Tibial artery (tissue), 4 donors: ENCODE data around the gene UNC119.

Source experiments
- DNase-seq, 2 donors: peaks; one replicate each; pipeline ENCODE4 v3.0.0-alpha.2; 2019
- H3K27ac ChIP-seq, 2 donors: fragments of 200-600 bp; sonication (generic) in 1 of 2; 1 replicate in 1 of 2; 2 replicates in 1 of 2; pipeline ENCODE4 v1.5.1; 2018 to 2019; ENCODE audit warnings: mild to moderate bottlenecking in 1 of 2
- H3K27me3 ChIP-seq, 2 donors: fragments of 200-600 bp; sonication (generic) in 1 of 2; one replicate each; pipeline versions ENCODE4 v1.5.1 to v1.6.0; 2016 to 2019
- H3K36me3 ChIP-seq, 3 donors: fragments of 200-600 bp; sonication (generic) in 2 of 3; one replicate each; pipeline ENCODE4 v1.5.1; 2016 to 2019; ENCODE audit warnings: mild to moderate bottlenecking in 2 of 3
- H3K4me1 ChIP-seq, 4 donors: fragments of 200-600 bp; sonication (generic) in 2 of 4; 1 replicate in 3 of 4; 2 replicates in 1 of 4; pipeline ENCODE4 v1.5.1; 2016 to 2019
- H3K4me3 ChIP-seq, 2 donors: fragments of 200-600 bp; sonication (generic) in 1 of 2; 1 replicate in 1 of 2; 2 replicates in 1 of 2; pipeline ENCODE4 v1.5.1; 2018 to 2019; ENCODE audit warnings: mild to moderate bottlenecking in 2 of 2
- H3K9me3 ChIP-seq, 3 donors: fragments of 200-600 bp; sonication (generic) in 1 of 3; one replicate each; pipeline ENCODE4 v1.5.1; 2016 to 2019
- CTCF ChIP-seq, 2 experiments: fragments of 200-600 bp in 1 of 2; fragments of 450-650 bp in 1 of 2; IDR thresholded peaks; one replicate each; pipeline ENCODE4 v1.5.1; 2017 to 2019; ENCODE audit warnings: antibody characterized with exemption in 2 of 2, mild to moderate bottlenecking in 1 of 2, moderate library complexity in 1 of 2
- intact Hi-C: fragments of 100-400 bp; cut with DNase I; formaldehyde crosslinking; loops from one replicate; pipeline ENCODE4 v1.15.0; 2023; ENCODE audit warnings: low total_unique reads

The UNC119 gene

GRCh38 chr17:28538296-28538895 is 14.0 kb downstream of the UNC119 start:
- intact Hi-C loops, result no loop called here
- Histone ChIP-seq H3K27me3 (peaks cover 0 to 6% of the 10 kb centered on the region in 2 donors), H3K36me3 (no peaks in the 10 kb centered on the region), H3K4me1 (no peaks in the 10 kb centered on the region), H3K9me3 (no peaks in the 10 kb centered on the region), H3K27ac (no peak overlapping the region), H3K4me3 (no peak overlapping the region)
- no peak for TF ChIP-seq CTCF (IDR thresholded peaks at IDR 0.05)
- DNase-seq, result no peak

GRCh38 chr17:28537219-28537610 is 15.2 kb downstream of the UNC119 start:
- Histone ChIP-seq H3K27me3 (peaks cover 0 to 16% of the 10 kb centered on the region in 2 donors), H3K9me3 (no peaks in the 10 kb centered on the region), H3K27ac (no peak overlapping the region), H3K4me1 (peaks cover 0 to 6% (median 0%) of the 10 kb centered on the region in 4 donors), H3K4me3 (no peak overlapping the region), H3K36me3 (no peaks in the 10 kb centered on the region)
- no peak for DNase-seq
- intact Hi-C loops, result no loop called here
- no peak for TF ChIP-seq CTCF (IDR thresholded peaks at IDR 0.05)

- H3K27ac ChIP-seq, result no peak overlapping the region
- no peaks in the 10 kb centered on the region for H3K36me3 ChIP-seq
- no peaks in the 10 kb centered on the region for H3K9me3 ChIP-seq
- no peak for DNase-seq
- H3K27me3 ChIP-seq, result peaks cover 0 to 16% of the 10 kb centered on the region in 2 donors
- TF ChIP-seq CTCF (IDR thresholded peaks at IDR 0.05), result no peak
- intact Hi-C loops, result no loop called here
- peaks cover 0 to 6% (median 0%) of the 10 kb centered on the region in 4 donors for H3K4me1 ChIP-seq
- no peak overlapping the region for H3K4me3 ChIP-seq
Measured at GRCh38 chr17:28536532-28537218, 15.7 kb downstream of the UNC119 start.

GRCh38 chr17:28534740-28535375 is 17.6 kb downstream of the UNC119 start:
- Histone ChIP-seq H3K9me3 (no peaks in the 10 kb centered on the region), H3K27ac (no peak overlapping the region), H3K4me3 (no peak overlapping the region), H3K4me1 (peaks cover 0 to 6% (median 0%) of the 10 kb centered on the region in 4 donors), H3K27me3 (peaks cover 0 to 27% of the 10 kb centered on the region in 2 donors), H3K36me3 (no peaks in the 10 kb centered on the region)
- intact Hi-C loops, result no loop called here
- no peak for TF ChIP-seq CTCF (IDR thresholded peaks at IDR 0.05)
- DNase-seq, result no peak

- intact Hi-C loops, result no loop called here
- H3K36me3 ChIP-seq, result no peaks in the 10 kb centered on the region
- no peak for DNase-seq
- no peak overlapping the region for H3K4me3 ChIP-seq
- no peak overlapping the region for H3K27ac ChIP-seq
- no peaks in the 10 kb centered on the region for H3K9me3 ChIP-seq
- no peak for TF ChIP-seq CTCF (IDR thresholded peaks at IDR 0.05)
- peaks cover 0 to 8% (median 0%) of the 10 kb centered on the region in 4 donors for H3K4me1 ChIP-seq
- H3K27me3 ChIP-seq, result peaks cover 0 to 27% of the 10 kb centered on the region in 2 donors
Measured at GRCh38 chr17:28533091-28533807, 19.2 kb downstream of the UNC119 start.
